Stimulated activated CD4-positive, alpha-beta T cell treated with anti-CD3 and anti-CD28 coated beads, Interleukin-4, amount 100 ng/mL, for 48 hours (primary cell): ENCODE results near the gene RB1.
"Not testable (repeated sequence)": the region's sequence is repeated elsewhere in the genome, so short reads cannot be mapped to it uniquely, and the experiment has no call there.

Experiments
- DNase-seq, 2 donors: peaks; one replicate each; pipeline ENCODE4 v3.0.0-alpha.2; 2020; ENCODE audit warnings: low read depth in 2 of 2

The RB1 gene

DNA sequence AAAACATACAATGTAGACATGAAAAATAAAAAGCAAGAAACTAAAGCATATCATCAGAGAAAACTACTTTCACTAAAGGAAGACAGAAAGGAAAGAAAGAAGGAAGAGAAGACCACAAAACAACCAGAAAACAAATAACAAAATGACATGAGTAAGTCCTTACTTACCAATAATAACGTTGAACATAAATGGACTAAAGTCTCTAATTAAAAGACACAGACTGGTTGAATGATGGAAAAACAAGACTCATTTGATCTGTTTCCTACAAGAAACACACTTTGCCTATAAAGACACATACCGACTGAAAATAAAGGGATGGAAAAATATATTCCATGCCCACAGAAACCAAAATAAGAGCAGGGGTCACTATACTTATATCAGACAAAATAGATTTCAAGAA lies 46.0 kb downstream of the RB1 start:
- DNase-seq = no peak

DNA sequence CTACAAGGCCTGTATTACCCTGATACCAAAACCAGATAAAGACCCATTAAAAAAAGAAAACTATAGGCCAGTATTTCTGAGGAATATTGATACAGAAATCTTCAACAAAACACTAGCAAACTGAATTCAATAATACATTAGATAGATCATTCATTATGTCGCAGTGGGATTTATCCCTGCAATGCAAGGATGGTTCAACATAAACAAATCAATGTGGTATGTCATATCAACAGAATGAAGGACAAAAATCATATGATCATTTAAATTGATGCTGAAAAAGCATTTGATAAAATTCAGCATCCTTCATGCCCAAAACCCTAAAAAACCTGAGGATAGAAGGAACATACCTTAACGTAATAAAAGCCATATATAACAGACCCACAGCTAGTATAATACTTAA lies 50.0 kb downstream of the RB1 start:
- no peak for DNase-seq

DNA sequence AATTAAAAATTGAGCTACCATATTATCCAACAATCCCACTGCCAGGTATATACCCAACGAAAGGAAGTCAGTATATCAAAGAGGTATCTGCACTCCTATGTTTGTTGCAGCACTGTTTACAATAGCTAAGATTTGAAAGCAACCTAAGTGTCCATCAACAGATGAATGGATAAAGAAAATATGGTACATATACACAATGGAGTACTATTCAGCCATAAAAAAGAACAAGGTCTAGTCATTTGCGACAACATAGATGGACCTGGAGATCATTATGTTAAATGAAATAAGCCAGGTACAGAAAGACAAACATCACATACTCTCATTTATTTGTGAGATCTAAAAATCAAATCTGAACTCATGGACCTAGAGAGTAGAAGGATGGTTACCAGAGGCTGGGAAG lies 52.0 kb downstream of the RB1 start:
- DNase-seq = not testable (repeated sequence)

DNA sequence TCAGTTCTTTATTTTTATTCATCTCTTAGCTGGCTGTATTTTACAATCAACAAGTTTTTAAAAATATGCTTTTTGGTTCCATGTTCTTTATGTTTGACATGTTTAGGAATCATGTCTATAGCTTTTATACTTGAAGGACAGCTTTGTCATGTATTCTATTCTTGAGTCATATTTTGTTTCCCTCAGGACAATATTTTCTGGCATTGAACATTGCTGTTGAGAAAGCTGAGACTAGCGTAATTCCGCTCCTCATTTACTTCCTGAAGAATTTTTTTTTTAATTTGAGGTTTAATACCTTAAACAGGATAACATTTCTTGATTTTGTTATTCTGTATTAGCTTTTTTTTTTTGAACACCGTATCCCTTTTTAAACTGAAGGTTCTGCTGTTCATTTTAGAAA lies 53.2 kb downstream of the RB1 start:
- no peak for DNase-seq

DNA sequence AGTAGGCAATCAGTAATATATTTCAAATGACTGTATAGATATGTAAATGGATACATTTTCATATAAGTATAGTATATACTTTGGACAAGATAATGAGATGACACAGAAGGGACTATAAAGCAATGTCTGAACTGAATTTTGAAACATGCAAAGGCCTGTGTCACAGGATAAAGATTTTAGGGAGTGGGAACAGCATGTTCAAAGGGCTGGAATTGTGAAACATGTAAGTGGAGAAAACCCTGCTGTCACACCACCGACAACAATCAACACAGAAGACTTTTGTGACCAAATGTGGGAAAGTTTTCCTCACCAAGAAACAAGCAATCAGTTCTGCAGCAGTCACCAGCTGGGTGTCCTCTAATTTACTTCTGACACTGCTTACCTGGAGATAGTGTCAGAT lies 66.4 kb downstream of the RB1 start:
- DNase-seq = no peak

DNA sequence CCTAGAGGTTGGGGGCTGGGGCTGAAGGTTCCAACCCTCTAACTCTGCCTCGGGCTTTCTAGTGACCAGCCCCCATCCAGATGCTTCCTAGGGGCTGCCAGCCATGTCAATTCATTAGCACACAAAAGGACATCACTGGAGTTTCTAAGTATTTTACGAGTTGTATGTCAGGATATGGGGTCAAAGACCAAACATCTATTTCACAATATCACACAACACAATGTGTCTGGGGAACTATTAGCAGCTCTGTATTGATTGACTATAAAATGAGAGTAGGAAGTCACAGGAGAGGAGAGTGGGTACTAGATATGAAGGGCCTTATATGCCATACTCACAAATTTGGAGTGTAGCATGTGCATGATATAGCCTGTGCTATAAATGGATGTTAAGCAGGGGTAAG lies 67.3 kb downstream of the RB1 start:
- DNase-seq = no peak

DNA sequence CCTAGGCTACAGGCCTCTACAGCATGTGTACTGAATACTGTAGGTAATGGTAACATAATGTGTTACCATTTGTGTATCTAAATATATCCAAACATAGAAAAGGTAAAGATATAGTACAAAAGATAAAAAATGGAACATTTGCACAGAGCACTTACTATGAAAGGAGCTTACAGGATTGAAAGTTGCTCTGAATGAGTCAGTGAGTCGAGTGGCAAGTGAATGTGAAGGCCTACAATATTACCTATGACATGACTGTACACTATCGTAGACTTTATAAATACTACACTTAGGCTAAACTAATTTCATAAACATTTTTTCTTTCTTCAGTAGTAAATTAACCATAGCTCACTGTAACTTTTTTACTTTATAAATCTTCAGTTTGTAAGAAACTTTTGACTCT lies 74.3 kb downstream of the RB1 start:
- DNase-seq = no peak

DNA sequence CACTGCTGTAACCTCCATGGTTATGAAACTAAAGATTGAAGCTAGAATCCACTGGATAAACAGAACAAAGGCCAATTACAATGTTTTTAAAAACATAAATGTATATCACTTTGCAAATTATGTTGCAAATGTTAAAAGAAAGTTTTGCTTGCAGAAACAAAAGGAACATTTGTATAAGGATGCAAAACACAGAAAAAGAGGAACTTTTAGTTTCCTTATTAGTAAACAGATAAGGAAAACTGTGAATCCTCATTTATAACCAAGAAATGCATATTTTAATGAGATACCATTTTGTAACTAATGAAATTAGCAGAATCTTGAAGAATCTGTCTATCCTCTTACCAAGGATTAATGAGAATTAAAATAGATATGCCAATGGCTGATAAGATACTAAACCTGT lies 77.0 kb downstream of the RB1 start:
- no peak for DNase-seq

DNA sequence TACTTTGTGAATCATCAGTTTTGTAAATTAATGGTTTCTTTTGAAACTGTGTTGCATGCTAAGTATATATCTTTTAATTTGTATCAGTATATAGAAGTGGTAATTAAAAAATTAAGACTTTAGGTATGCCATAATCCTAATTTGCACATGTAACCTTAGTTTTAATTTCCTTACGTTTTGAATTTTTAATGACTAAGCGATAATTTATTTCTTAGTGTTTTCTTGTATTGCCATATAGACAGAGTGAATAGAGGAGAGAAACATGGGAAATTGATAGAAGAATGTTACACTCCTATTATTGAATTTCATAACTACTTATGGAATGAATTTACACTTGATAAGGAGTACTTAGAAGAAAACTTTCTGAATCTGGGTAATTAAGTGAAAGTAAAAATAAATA lies 79.8 kb downstream of the RB1 start:
- DNase-seq = no peak

DNA sequence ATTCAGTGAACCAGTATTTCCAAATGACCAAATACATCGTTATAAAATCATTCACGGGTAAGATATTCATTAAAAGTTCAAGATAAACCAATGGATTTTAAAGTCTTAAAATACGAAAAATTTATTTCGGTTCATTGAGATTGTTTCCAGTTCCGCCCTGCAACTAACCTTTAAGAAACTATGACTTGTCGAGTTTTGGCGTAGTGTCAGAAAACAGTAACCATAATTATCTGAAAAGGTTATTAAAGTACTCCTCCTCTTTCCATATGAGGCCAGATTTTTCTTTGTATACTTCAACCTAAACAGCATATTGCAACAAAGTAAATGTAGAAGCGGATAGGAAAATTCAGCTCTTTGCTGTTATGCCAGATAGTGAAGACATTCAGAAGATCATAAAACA lies 83.3 kb downstream of the RB1 start:
- DNase-seq = no peak

DNA sequence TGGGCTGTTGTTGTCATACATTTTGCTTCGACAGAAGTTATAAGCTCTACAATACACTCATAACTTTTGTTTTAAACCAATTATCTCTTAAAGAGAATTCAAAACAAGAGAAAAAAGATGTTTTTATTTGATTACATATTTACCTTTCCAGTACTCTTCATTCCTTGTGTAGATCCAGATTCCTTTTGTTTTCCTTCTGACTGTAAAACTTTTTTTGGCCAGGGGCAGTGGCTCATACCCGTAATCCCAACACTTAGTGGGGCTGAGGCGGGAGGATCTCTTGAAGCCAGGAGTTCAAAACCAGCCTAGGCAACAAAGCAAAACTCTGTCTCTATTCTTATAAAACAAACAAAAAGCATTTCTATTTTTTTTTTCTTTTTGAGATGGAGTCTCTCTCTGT lies 87.7 kb downstream of the RB1 start:
- no peak for DNase-seq

DNA sequence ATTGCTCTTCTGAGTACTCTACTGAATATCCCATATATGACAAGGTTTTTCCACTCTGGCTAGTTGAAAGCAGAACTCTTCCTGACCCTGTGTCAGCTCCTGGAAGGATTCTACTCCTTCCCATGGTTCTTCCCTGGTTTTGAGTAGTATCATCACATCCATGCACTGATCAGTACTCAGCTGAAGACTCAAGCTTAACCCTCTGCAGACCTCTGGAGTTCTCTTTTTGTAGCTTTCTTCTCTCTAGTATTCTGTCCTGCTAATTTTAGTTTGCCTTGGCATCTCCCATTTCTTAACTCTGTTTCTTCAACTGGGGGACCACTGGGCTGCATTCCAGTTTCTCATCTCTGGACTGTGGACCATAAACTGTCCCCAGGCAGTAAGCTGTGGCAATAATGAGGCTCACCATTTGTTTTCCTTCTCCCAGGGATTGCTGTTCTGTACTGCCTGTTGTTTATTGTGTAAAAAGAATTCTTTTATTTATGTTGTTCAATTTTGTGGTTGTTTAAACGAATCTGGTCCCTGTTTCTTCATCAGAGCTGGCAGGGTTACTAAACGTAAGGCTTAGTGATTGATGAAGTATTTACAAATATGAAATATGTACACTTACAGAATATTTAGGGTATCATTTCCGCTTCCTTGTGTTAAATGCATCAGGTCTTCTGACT lies 89.6 kb downstream of the RB1 start:
- DNase-seq = no peak

DNA sequence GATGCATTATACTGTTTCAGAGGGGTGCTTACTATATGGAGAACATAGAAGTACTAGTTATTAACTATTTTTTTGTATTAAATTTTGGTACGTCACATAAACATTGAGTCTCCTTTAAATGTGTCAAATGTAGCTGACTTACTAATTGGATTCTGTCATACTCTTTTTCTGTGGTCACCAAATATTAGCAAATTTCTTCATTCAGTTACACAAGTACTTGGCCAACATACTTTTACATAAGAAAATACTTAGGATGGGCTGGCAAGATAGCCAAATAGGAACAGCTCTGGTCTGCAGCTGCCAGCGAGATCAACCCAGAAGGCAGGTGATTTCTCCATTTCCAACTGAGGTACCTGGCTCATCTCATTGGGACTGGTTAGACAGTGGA lies 90.1 kb downstream of the RB1 start:
- DNase-seq = no peak

DNA sequence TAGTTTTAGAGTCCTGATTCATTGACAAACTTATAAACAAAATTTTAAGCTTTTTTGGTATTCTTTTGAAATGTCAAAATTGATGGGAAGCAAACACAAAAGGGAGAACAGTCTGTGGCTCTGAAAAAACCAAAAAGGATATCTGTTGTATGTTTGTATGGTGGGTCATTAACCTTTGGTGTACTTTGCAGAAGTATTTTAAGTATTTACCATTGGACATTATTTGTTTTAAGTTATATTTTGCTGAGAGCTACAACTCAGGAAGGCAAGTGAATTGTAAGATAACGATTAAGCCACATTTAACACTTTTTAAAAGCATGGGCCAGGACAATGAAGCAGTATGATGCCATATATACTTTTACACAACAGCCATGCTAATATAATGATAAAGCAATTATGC lies 94.2 kb downstream of the RB1 start:
- no peak for DNase-seq

DNA sequence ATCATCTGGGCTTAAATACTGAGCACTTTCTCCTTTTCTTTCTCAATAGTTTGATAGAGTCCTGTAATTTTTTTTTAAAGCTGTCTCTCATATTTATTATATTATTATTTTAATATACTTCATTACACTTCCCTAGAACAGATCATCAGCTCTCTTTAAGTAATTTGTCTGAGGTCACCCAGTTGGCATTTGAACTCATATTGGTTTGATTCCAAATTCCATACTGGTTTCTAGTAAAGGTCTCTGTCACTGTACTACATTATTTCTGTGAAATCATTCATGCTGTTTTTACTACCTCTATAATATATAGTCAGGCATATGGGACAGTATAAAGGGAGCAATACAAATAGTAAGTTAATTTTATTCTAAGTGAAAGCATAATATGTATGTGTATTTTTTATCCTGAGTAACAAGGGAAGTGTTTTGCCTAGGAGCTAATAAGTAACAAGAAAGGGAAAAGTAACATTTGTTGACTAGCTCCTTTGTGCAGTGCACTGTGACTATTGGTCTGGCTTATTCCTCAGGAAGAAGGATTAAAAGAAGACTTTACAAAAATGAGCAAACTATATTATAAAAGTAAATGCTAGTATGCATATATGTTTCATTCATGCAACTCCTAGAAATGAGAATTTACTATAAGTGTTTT lies 95.0 kb downstream of the RB1 start:
- DNase-seq = no peak

DNA sequence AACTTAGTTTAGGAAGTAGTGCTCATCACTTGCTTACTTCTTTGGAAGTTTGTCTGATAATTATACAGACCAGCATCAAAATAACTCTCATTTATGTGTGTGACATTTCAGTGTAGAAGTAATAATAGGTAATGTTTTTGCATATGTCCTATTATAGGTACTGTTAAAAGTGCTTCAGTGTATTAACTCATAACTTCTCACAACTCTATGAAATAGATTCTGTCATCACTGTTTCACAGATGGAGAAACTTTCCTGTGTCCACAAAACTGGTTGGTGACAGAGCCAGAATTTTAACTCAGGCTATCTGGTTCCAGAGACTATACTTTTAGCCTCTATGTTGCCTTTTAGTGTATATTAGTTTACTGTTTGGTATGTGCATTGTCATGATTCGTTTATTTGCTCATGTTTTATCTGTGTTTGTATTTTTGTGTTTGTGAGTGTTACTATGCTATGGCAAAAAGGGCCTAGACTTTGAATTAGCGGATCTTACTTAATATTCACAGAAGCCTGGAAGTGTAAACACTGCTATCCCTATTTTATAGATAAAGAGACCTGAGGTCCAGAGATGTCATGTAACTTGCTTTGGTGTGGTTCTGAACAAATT lies 96.6 kb downstream of the RB1 start:
- no peak for DNase-seq

DNA sequence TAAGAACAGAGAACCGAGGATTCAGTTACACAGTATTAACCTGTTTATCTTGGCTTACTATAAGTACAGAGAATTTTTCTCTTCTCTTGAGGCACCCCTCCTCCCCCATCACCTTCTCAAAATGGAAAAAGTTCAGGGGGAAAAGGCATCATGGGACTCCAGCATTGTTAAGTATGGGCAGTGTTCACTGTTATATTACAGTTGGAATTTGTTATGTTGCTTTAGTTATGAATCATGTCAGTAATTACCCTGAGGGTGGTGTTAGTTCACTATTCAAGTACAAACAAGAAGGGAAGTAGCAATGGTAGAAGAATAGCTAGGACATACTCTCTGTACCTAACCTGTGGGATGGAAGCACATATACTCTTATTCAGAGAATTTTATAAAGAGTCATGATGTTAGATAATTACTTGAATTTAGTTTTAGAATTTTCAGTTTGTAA lies 97.3 kb downstream of the RB1 start:
- DNase-seq = no peak

DNA sequence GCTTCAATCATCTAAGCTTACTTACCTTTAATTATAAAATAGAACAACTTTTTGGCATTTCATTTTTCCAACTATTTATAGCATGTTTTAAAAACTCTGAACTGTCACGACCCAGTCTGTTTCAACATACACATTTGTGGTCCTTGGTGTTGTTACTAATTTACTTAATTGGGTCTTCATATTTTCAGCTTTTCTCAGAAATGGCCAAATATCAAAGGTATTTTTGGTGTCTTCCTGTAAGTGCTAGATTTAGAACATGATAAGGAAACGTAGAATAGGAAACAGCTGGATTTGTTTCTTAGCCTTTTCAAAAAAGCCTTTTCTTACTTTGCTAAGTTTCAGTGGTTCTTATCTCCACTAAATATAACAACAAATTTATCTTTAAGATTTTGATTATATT lies 97.9 kb downstream of the RB1 start:
- DNase-seq = no peak

DNA sequence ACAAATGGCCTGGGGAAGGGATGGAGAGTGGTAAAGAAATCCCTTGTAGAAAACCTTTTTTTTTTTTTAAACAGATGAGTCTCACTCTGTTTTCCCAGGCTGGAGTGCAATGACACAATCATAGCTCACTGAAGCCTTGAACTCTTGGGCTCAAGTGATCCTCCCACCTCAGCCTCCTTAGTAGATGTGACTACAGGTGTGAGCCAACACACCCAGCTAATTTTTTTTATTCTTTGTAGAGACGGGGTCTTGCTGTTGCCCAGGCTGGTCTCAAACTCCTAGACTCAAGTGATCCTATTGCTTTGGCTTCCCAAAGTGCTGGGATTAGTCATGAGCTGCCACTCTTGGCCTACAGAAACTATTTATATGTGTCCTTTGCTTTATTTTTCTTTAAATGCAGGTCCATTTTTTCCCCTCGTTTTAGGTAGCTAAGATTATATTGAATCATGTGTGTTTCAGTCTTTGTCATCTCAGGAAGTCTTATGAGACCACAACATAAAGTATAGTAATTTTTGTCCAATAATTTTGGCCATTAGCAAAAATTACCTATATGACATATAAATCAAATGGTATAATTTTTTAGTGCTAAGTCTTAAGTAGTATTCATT lies 98.9 kb downstream of the RB1 start:
- peak in 1 of 2 donors; percentile 10 for DNase-seq

DNA sequence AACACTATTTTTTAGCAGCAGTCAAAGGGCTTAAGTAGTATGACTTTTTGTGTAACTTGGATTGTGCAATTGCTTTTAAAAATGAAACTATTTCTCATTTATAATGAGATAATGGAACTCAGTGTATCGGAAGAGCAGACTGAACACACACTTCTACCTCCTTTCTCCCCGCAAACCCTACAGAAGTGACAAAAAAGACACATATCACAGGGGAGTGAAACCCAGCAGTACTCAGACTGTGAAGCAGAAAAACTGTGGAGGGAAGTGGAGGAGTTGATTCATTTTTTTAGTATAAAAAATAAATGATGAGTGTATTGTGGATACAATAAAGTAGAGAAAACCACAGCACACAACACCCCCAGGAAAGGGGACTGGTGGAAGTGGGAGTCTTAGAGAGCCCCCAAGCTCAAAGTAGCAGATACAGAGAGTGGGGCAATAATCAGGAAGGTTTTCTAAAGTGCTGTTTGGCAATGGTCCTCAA lies 99.6 kb downstream of the RB1 start:
- DNase-seq = peak in 1 of 2 donors; percentile 20

DNA sequence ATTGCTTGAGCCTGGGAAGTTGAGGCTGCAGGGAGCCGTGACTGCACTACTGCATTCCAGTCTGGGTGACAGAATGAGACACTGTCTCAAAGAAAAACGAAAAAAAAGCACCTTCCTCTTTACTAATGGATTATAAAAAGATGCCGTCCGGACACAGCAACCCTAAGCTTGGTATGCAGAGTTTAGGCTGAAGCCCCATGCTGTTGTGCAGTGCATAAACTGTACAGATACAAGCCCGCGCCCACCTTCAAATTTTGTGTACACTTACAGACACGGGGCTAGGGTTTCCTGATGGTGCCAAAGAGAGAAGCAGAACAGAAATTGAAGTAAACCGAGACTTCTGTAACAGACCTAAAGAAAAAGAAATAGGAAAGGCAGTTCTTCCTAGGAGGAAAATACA lies 100.4 kb downstream of the RB1 start:
- no peak for DNase-seq

DNA sequence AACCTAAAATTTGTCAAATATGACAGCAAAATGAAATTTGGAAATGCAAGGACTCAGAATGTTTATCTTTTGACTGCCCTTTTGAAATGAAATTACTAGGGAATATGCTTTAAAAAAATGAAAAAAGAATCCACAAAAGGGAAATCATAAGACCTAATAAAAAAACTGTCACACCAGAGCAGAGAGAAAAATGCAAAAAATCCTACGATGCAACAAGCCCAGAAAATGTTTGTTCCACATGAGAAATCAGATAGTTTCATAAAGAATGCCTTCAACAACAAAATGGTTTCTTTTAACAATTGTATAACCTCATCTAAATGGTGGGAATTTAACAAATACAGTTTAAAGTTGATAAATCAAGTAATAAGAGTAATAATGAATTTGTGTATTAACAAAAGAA lies 101.4 kb downstream of the RB1 start:
- DNase-seq = no peak

DNA sequence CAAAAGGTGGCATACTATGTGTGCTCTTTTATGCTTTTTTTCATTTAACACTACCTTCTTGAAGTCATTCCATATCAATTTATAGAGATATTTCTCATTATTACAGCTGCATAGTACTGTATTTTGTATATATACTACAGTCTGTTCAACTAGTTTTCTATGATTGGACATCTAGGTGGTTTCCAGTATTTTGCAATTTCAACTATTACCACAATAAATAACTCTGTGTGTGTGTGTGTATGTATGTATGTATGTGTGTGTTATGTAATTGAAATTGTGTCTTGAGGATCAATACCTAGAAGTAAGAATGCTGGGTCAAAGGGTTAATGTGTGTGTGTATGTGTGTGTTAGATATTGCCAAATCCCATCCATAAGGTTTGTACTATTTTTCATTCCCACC lies 102.3 kb downstream of the RB1 start:
- DNase-seq = no peak
